Measurements from ENCODE around the gene TPM4.

TPM4 gene

GRCh38 chr19:16042533-16043085, 33.7 kb upstream of the TPM4 start:
- H3K4me3 ChIP-seq (ENCODE audit: low read depth, low read length): no peak overlapping the region
- TF ChIP-seq CTCF (IDR thresholded peaks at IDR 0.05; ENCODE audit: low read depth, low read length): no peak

GRCh38 chr19:16043156-16043757, 33.0 kb upstream of the TPM4 start:
- H3K4me3 ChIP-seq (ENCODE audit: low read depth, low read length): no peak overlapping the region
- TF ChIP-seq CTCF (IDR thresholded peaks at IDR 0.05; ENCODE audit: low read depth, low read length): no peak

- no peak overlapping the region for H3K4me3 ChIP-seq (ENCODE audit: low read depth, low read length)
- TF ChIP-seq CTCF (IDR thresholded peaks at IDR 0.05; ENCODE audit: low read depth, low read length): no peak
Measured at GRCh38 chr19:16044746-16045145, 31.5 kb upstream of the TPM4 start.

GRCh38 chr19:16045171-16045570, 31.1 kb upstream of the TPM4 start:
- no peak for TF ChIP-seq CTCF (IDR thresholded peaks at IDR 0.05; ENCODE audit: low read depth, low read length)
- no peak overlapping the region for H3K4me3 ChIP-seq (ENCODE audit: low read depth, low read length)

- TF ChIP-seq CTCF (IDR thresholded peaks at IDR 0.05; ENCODE audit: low read depth, low read length): no peak
- no peak overlapping the region for H3K4me3 ChIP-seq (ENCODE audit: low read depth, low read length)
Measured at GRCh38 chr19:16045893-16046292, 30.4 kb upstream of the TPM4 start.

GRCh38 chr19:16048583-16048982, 27.7 kb upstream of the TPM4 start:
- no peak for TF ChIP-seq CTCF (IDR thresholded peaks at IDR 0.05; ENCODE audit: low read depth, low read length)
- no peak overlapping the region for H3K4me3 ChIP-seq (ENCODE audit: low read depth, low read length)

GRCh38 chr19:16051254-16052025, 24.9 kb upstream of the TPM4 start:
- no peak for TF ChIP-seq CTCF (IDR thresholded peaks at IDR 0.05; ENCODE audit: low read depth, low read length)
- no peak overlapping the region for H3K4me3 ChIP-seq (ENCODE audit: low read depth, low read length)
